ENCODE data around the gene LSAMP. TPM values are rescaled to one million over a fixed set of nuclear protein-coding genes. Genes with fewer than 3 reads are reported as not detected.

The LSAMP gene
- total RNA-seq, 2 donors from 2014 or later: 1.7 to 2.1 TPM

- DNase-seq (ENCODE audit: low spot score): no peak
- H3K36me3 ChIP-seq: no peaks in the 10 kb centered on the region
- TF ChIP-seq, protein P1, sequence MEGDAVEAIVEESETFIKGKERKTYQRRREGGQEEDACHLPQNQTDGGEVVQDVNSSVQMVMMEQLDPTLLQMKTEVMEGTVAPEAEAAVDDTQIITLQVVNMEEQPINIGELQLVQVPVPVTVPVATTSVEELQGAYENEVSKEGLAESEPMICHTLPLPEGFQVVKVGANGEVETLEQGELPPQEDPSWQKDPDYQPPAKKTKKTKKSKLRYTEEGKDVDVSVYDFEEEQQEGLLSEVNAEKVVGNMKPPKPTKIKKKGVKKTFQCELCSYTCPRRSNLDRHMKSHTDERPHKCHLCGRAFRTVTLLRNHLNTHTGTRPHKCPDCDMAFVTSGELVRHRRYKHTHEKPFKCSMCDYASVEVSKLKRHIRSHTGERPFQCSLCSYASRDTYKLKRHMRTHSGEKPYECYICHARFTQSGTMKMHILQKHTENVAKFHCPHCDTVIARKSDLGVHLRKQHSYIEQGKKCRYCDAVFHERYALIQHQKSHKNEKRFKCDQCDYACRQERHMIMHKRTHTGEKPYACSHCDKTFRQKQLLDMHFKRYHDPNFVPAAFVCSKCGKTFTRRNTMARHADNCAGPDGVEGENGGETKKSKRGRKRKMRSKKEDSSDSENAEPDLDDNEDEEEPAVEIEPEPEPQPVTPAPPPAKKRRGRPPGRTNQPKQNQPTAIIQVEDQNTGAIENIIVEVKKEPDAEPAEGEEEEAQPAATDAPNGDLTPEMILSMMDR (IDR thresholded peaks at IDR 0.05): no peak
- H3K4me1 ChIP-seq: no peaks in the 10 kb centered on the region
- H3K4me3 ChIP-seq: no peak overlapping the region
- H3K27me3 ChIP-seq: no peaks in the 10 kb centered on the region
- H3K27ac ChIP-seq: no peak overlapping the region
- no peaks in the 10 kb centered on the region for H3K9me3 ChIP-seq
Measured at GRCh38 chr3:116127464-116127863, 317.8 kb downstream of the LSAMP start.

GRCh38 chr3:116124166-116124565 is 321.1 kb downstream of the LSAMP start:
- Histone ChIP-seq H3K9me3 (no peaks in the 10 kb centered on the region), H3K4me3 (no peak overlapping the region), H3K36me3 (no peaks in the 10 kb centered on the region), H3K27me3 (no peaks in the 10 kb centered on the region), H3K4me1 (no peaks in the 10 kb centered on the region), H3K27ac (no peak overlapping the region)
- TF ChIP-seq, protein P1 (IDR thresholded peaks at IDR 0.05): no peak
- DNase-seq (ENCODE audit: low spot score): no peak

GRCh38 chr3:116118475-116119169 is 326.7 kb downstream of the LSAMP start:
- no peak for DNase-seq (ENCODE audit: low spot score)
- Histone ChIP-seq H3K27ac (no peak overlapping the region), H3K27me3 (no peaks in the 10 kb centered on the region), H3K36me3 (no peaks in the 10 kb centered on the region), H3K4me1 (no peaks in the 10 kb centered on the region), H3K9me3 (no peaks in the 10 kb centered on the region), H3K4me3 (no peak overlapping the region)
- TF ChIP-seq, protein P1 (IDR thresholded peaks at IDR 0.05): no peak

DNA sequence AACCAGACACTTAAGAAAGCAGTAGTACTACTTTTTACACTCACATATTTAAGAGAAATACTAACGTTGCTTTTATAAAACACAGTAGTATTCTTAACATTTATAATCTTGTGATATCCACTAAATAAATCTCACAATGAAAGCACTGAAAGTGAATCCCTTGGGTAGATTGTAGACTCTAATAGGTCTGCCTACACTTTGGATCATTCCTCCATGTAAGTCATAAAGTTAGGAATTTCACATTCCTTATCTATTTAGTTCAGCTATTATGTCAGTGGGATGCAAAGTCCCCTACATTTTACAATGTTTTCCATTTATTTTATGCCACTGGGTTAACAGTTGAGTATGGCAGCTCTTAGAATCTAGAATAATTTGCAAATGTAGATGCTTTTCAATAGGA is 330.7 kb downstream of the LSAMP start:
- no peaks in the 10 kb centered on the region for H3K27me3 ChIP-seq
- TF ChIP-seq, protein P1 (IDR thresholded peaks at IDR 0.05): no peak
- no peak for DNase-seq (ENCODE audit: low spot score)
- H3K36me3 ChIP-seq: no peaks in the 10 kb centered on the region
- H3K9me3 ChIP-seq: no peaks in the 10 kb centered on the region
- H3K27ac ChIP-seq: no peak overlapping the region
- no peaks in the 10 kb centered on the region for H3K4me1 ChIP-seq
- no peak overlapping the region for H3K4me3 ChIP-seq

- DNase-seq (ENCODE audit: low spot score): no peak
- TF ChIP-seq, protein P1 (IDR thresholded peaks at IDR 0.05): no peak
- Histone ChIP-seq H3K9me3 (no peaks in the 10 kb centered on the region), H3K4me3 (no peak overlapping the region), H3K27ac (no peak overlapping the region), H3K27me3 (no peaks in the 10 kb centered on the region), H3K4me1 (no peaks in the 10 kb centered on the region), H3K36me3 (no peaks in the 10 kb centered on the region)
Measured at GRCh38 chr3:116112696-116113095, 332.6 kb downstream of the LSAMP start.

- H3K9me3 ChIP-seq: no peaks in the 10 kb centered on the region
- TF ChIP-seq, protein P1 (IDR thresholded peaks at IDR 0.05): no peak
- H3K4me1 ChIP-seq: no peaks in the 10 kb centered on the region
- H3K4me3 ChIP-seq: no peak overlapping the region
- no peak overlapping the region for H3K27ac ChIP-seq
- no peaks in the 10 kb centered on the region for H3K36me3 ChIP-seq
- DNase-seq (ENCODE audit: low spot score): no peak
- no peaks in the 10 kb centered on the region for H3K27me3 ChIP-seq
Measured at GRCh38 chr3:116111765-116112164, 333.5 kb downstream of the LSAMP start.

All from right atrium auricular region (tissue), 2 donors.